SK-N-SH (cell line): ENCODE results near the gene DSG4.

Experiments
- CTCF ChIP-seq: fragments of 200-600 bp; sonication (generic); IDR thresholded peaks from 2 replicates; pipeline ENCODE4 v1.6.1; 2017; ENCODE audit warnings: antibody characterized with exemption, mild to moderate bottlenecking, moderate library complexity
- EP300 ChIP-seq, 2 experiments: IDR thresholded peaks; 2 replicates each; pipeline versions ENCODE4 v1.4.0 to v1.6.1; 2012; ENCODE audit warnings: borderline replicate concordance in 1 of 2, low read depth in 1 of 2, low read length in 1 of 2
- MAX ChIP-seq: IDR thresholded peaks from 2 replicates; pipeline ENCODE4 v1.4.0; 2012; ENCODE audit warnings: low read depth
- USF2 ChIP-seq: fragments of 150-350 bp; IDR thresholded peaks from 2 replicates; pipeline ENCODE4 v1.6.1; 2017; ENCODE audit warnings: antibody characterized with exemption, low read length, low read depth, borderline replicate concordance

- TF ChIP-seq CTCF (no peak), MAX (no peak), EP300 (IDR thresholded peaks at IDR 0.05; ENCODE audit: borderline replicate concordance in 1 of 2, low read depth in 1 of 2, low read length in 1 of 2) (no peak), USF2 (no peak)
Observed at GRCh38 chr18:31426021-31426420, 49.4 kb downstream of the DSG4 start.
